Neural cell (in vitro differentiated cells): Measurements from ENCODE around the gene CLASP1.

Experiments used
- CTCF ChIP-seq: fragments of 450-650 bp; IDR thresholded peaks from 2 replicates; pipeline ENCODE4 v1.5.1; 2014; ENCODE audit warnings: antibody characterized with exemption, mild to moderate bottlenecking, moderate library complexity; ENCODE audit not compliant: poor library complexity, severe bottlenecking
- EP300 ChIP-seq: fragments of 450-650 bp; conservative IDR thresholded peaks from 2 replicates; pipeline ENCODE4 v1.6.1; 2014; ENCODE audit warnings: antibody characterized with exemption, mild to moderate bottlenecking, moderate library complexity; ENCODE audit not compliant: poor library complexity, severe bottlenecking
- EZH2 ChIP-seq: fragments of 200-600, 300-800 bp; shearing (Covaris generic), sonication (generic); IDR thresholded peaks from 2 replicates; pipeline ENCODE4 v1.6.1; 2014; ENCODE audit warnings: antibody characterized with exemption, low read length, borderline replicate concordance, mild to moderate bottlenecking; ENCODE audit not compliant: insufficient read depth, poor library complexity, severe bottlenecking
- POLR2AphosphoS5 ChIP-seq: IDR thresholded peaks from 2 replicates; pipeline ENCODE4 v1.6.1; 2012
- REST ChIP-seq: IDR thresholded peaks from 2 replicates; pipeline ENCODE4 v1.6.1; 2012; ENCODE audit warnings: borderline replicate concordance
- SMC3 ChIP-seq: fragments of 450-650 bp; conservative IDR thresholded peaks from 2 replicates; pipeline ENCODE4 v1.6.1; 2014; ENCODE audit warnings: antibody characterized with exemption, mild to moderate bottlenecking, moderate library complexity; ENCODE audit not compliant: poor library complexity
- TAF1 ChIP-seq: IDR thresholded peaks from 2 replicates; pipeline ENCODE4 v1.6.1; 2012; ENCODE audit warnings: low read depth

GRCh38 chr2:121375621-121376159, 273.6 kb downstream of the CLASP1 start:
- TF ChIP-seq CTCF = no peak
- TF ChIP-seq EZH2 = no peak
- no peak for TF ChIP-seq REST
- TF ChIP-seq POLR2AphosphoS5 = no peak
- TF ChIP-seq TAF1 = no peak
- no peak for TF ChIP-seq EP300
- TF ChIP-seq SMC3 = no peak
